AG04450 (cell line): ENCODE measurements around the gene MMEL1. TPM values are rescaled to one million over a fixed set of nuclear protein-coding genes. Genes with fewer than 3 reads are reported as not detected.

Experiments used
- CTCF ChIA-PET: fragments of 300-600, 350-600 bp; formaldehyde crosslinking; extraction: SDS; loops from one replicate; lab custom pipeline; 2022; ENCODE audit warnings: antibody characterized with exemption, inconsistent platforms; lab: Charles Lee
- POLR2A ChIA-PET: fragments of 350-600 bp; formaldehyde crosslinking; extraction: SDS; loops from one replicate; lab custom pipeline; 2021; ENCODE audit warnings: antibody characterized with exemption, inconsistent platforms; lab: Yijun Ruan, JAX
- DNase-seq: peaks from one replicate; pipeline ENCODE4 v3.0.0-alpha.2; 2011; ENCODE audit warnings: low read depth, low spot score
- H3K27ac ChIP-seq: one replicate; pipeline ENCODE4 v1.5.1; 2012; ENCODE audit warnings: low read depth, low read length, control low read depth
- H3K27me3 ChIP-seq: one replicate; pipeline ENCODE4 v1.6.0; 2012; ENCODE audit warnings: low read length; ENCODE audit not compliant: control insufficient read depth, insufficient read depth
- H3K4me3 ChIP-seq: 2 replicates; pipeline ENCODE4 v1.5.1; 2011; ENCODE audit warnings: mild to moderate bottlenecking, low read depth, low read length, control low read depth
- H3K9me3 ChIP-seq: 2 replicates; pipeline ENCODE4 v1.5.1; 2012; ENCODE audit warnings: low read length; ENCODE audit not compliant: control insufficient read depth, insufficient read depth
- CTCF ChIP-seq: IDR thresholded peaks from 2 replicates; pipeline ENCODE4 v1.5.1; 2011; ENCODE audit warnings: low read depth, low read length, control low read depth, inconsistent platforms
- polyA plus RNA-seq: library from polyadenylated mRNA; depleted of rRNA; stranded (reverse); fragments of >200 nt; gene quantifications from 2 replicates; pipeline ENCODE4 v1.2.3, GENCODE V29; 2011

MMEL1 gene
- polyA plus RNA-seq, 1 experiment: 0.21 TPM

DNA sequence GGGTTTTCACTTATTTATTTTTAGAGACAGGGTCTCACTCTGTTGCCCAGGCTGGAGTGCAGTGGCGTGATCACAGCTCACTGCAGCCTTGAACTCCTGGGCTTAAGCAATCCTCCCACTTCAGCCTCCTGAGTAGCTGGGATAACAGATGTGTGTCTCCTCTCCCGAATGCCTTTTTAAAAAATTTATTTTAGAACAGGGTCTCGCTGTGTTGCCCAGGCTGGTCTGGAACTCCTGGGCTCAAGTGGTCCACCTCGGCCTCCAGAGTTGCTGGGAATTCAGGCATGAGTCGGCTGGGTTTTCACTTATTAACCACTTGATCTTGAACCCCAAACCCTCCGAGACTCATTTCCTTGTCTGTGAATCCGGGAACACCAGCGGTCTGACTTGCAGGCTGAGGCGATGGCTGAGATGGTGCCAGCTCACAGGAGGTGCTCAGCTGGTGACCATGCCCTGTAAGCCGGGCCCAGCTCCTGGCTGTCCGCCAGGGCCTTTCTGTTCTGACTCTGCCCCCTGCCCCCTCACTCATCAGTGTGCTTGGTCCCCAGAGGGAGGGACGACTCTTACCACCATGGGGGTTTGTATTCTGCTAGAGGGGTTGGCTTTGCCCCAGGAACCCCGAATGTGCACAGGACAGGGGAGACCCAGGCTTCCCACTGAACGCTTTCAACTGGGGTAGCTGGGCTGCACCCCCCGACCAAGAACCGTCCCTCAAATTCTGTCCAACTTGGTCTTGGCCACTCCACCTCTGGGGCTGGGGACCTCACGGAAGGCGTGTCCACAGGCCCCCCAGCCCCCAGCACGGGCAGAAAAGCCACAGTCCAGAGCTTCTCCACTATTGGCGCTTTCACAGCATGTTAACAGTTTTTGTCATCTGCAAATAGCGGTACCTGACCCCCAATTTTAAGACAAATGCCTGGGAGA is 22.5 kb downstream of the MMEL1 start:
- no peak for DNase-seq
- CTCF ChIA-PET: no interaction called here
- H3K4me3 ChIP-seq: no peak overlapping the region
- no peak for TF ChIP-seq CTCF
- H3K27ac ChIP-seq: no peak overlapping the region
- peaks cover 6% of the 10 kb centered on the region; the same call in 1 of the 2 replicates for H3K9me3 ChIP-seq
- POLR2A ChIA-PET: no interaction called here
- H3K27me3 ChIP-seq: peaks cover 20% of the 10 kb centered on the region

DNA sequence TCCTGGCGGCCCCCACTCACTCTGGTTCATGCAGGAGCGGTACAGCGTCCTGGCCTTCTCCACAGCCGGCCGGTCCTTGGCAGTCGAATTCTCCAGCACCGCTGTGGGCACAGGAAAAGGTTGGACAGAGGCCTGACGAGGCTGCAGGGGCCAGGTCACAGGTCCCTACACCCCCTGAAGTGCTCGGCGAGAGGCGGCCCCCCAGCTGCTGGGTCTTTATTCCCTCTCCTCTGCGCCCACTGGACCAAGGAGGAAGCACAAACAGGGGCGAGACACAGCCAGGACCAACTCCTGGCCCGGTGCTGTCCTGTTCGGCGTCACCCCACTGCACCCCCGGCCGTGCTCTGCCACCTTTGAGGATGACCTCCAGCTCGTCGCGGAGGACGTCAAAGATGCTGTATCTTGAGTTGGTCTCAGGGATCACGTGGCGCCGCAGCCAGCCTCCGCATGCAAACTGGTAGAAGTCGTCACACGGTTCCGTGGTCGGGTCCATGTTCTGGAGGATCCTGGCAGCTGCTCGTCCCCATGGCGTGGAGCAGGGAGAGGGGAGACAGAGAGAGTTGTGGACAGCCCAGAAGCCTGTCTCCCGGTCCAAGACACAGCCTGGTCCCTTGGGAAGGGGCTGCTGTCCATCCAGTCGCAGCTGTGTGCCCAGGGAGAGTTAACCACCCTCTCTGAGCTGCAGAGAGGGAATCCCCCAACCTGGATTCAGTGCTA is 23.3 kb downstream of the MMEL1 start:
- Histone ChIP-seq H3K4me3 (no peak overlapping the region), H3K27ac (no peak overlapping the region), H3K27me3 (peaks cover 20% of the 10 kb centered on the region), H3K9me3 (peaks cover 6% of the 10 kb centered on the region; the same call in 1 of the 2 replicates)
- ChIA-PET POLR2A (no interaction called here), CTCF (no interaction called here)
- no peak for DNase-seq
- no peak for TF ChIP-seq CTCF

DNA sequence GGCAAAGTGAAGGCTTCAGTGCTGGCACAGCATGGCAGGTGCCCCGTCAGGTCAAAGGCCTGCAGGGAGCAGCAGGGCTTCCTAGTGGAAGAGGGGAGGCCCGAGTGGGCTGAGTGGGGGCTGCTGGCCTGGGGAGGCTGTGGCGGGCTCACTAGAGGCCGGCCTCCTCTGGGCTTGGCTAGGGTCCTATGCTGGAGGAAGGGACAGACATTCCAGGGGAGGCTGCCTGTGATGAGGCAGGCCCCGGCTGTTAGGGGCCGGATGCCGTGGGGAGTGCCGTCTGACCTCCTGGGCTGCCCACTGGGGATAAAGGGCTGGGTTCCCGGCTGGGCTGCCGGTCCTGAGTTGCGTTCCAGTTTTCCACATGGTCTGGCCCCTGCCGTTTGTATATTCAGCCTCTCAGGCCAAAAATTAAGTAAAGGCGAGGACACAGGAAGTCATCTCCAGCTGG is 25.1 kb downstream of the MMEL1 start:
- Histone ChIP-seq H3K27ac (no peak overlapping the region), H3K27me3 (peaks cover 15% of the 10 kb centered on the region), H3K4me3 (no peak overlapping the region), H3K9me3 (peaks cover 6% of the 10 kb centered on the region; the same call in 1 of the 2 replicates)
- ChIA-PET POLR2A (no interaction called here), CTCF (no interaction called here)
- no peak for DNase-seq
- no peak for TF ChIP-seq CTCF

GRCh38 chr1:2606881-2607621 is 25.8 kb downstream of the MMEL1 start:
- CTCF ChIA-PET: no interaction called here
- no peak for TF ChIP-seq CTCF
- DNase-seq: no peak
- Histone ChIP-seq H3K27ac (no peak overlapping the region), H3K4me3 (no peak overlapping the region), H3K9me3 (peaks cover 6% of the 10 kb centered on the region; the same call in 1 of the 2 replicates), H3K27me3 (peaks cover 15% of the 10 kb centered on the region)
- POLR2A ChIA-PET: no interaction called here
